Measurements from ENCODE around the gene MBNL2.

MBNL2 gene

GRCh38 chr13:97275776-97276501 is 53.8 kb downstream of the MBNL2 start:
- DNase-seq = no peak

GRCh38 chr13:97276862-97277269 is 54.7 kb downstream of the MBNL2 start:
- no peak for DNase-seq

DNA sequence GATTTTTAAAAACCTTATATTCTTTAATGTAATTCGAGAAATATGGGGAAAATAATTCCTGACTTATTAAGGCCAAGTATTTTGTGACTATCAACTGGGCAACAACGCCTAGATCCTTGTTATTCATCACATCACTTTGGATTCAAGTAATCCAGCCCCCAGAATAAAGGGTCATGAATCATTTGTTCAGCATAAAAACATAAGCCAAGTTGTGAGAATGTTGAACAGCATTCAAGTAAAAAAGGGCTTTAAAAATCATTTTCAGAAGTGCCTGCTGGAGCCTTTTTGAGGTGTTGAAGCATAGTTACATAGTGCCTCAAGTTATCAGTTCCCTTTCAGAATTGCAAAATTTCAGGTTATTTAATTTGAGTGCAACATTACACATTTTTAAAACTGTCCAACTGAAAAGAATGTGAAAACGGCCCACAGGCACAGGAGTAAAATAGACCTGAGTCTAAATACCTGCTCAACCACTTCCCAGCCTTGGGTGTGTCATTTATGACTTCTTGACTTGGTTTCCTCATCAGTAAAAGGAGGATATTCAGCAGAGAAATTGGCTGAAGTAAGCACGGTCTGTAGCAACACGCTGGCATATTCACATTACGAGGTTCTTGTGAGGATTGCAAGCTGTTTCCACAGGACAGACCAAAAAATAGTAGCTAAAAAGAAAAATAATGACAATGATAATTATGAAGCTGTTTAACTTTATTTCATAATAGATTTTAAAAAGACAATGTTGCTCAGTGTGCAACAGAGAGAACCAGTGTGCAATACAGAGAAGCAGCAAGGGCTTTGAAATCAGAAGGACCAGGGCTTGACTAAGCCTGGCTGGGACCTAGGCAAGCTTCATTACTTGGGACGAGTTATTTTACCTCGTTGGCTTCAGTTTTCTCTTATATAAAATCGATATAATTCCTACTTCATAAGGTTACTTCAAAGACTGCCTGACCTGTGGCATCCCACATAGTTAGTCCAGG is 56.6 kb downstream of the MBNL2 start:
- no peak for DNase-seq

GRCh38 chr13:97279913-97280312 is 57.8 kb downstream of the MBNL2 start:
- no peak for DNase-seq

- DNase-seq = no peak
Observed at GRCh38 chr13:97280478-97280877, 58.3 kb downstream of the MBNL2 start.

DNA sequence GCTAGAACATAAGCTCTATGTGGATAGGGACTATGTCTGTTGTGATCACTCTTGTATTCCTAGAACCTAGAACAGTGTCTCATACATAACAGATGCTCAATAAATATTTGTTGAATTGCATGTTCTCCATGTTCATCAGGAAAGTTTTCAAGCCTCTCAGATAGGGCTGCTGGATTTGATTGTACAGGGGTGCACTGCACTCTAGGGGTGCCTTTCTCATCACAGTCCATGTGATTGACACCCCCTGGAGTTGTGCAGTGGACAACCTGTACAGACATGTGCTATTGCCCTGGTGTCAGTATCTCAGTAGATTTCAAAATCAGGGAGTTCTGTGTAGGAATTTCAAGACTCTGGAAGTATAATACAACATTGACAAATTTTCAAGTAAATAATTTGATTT is 58.9 kb downstream of the MBNL2 start:
- DNase-seq = no peak

DNA sequence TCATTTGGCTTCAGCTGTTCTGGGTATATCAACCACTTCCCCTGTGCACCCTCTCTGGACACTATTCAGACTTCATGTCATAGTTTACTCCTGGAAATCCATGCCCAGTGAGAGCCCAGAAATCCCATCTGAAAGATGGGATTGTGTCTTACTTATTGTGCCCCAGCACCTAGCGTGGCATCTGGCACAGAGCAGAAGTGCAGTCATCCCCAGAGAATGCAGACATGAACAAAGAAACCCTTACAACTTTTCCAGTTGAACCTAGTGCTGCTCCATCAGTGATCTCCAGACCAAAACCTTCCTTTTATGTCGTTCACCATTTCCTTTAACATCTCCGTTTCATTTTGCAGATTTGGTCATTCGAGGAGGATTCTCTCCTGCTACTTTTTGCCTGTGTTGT is 60.6 kb downstream of the MBNL2 start:
- DNase-seq = no peak

GRCh38 chr13:97283888-97284287 is 61.8 kb downstream of the MBNL2 start:
- DNase-seq = no peak

- DNase-seq = no peak
Observed at GRCh38 chr13:97284558-97284957, 62.4 kb downstream of the MBNL2 start.

DNA sequence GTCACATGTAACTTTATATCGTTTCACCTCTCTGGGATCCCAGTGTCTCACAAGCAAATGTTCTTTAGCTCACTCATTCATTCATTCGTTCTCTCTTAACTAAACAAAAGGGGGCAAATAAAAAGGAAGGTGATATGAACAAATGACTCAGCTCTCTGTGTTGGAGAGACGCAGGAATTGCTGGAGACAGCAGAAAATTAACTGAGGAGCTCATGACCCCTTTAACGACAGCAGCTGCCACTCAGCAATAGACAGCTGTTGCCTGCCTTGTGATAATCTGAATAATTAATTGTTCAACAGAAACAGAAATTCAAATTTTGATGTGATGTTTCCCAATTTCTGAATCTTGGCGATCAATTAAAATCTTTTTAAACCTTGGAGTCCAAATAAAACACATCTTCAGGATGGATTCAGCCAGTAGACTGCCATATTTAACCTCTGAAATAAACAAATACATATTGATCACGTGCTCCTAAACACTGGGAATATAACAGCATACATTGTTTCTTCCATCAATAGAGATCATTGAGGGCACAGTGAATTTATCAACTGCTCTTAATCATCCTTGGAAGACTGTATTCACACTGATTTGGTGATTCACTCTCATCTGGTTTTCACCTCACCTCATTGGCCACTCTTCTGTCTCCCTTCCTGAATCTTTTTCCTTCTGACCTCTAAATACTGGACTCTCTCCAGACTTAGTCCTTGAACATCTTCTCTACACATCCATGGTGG is 63.3 kb downstream of the MBNL2 start:
- DNase-seq = no peak

GRCh38 chr13:97286317-97287046 is 64.3 kb downstream of the MBNL2 start:
- DNase-seq = no peak

- DNase-seq = no peak
Observed at GRCh38 chr13:97287047-97287383, 64.9 kb downstream of the MBNL2 start.

DNA sequence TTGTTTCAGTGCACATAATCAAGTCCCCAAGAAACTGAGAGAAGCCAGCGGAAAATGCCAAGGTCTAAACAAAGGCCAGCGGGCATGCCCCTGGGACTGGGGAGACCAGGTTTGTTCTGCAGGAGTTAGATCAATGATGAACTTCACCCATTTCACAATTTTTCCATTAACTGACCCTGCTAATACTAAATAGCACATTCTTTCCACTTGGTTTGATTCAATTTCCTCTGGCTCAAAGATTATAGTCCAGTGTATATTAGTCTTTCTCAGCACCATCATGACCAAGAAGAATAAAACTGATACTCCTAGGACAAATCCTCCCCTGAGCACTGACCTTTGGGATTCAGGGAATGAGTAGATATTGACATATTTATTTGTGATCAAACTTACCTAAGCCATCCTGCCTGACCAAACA is 66.4 kb downstream of the MBNL2 start:
- no peak for DNase-seq

DNA sequence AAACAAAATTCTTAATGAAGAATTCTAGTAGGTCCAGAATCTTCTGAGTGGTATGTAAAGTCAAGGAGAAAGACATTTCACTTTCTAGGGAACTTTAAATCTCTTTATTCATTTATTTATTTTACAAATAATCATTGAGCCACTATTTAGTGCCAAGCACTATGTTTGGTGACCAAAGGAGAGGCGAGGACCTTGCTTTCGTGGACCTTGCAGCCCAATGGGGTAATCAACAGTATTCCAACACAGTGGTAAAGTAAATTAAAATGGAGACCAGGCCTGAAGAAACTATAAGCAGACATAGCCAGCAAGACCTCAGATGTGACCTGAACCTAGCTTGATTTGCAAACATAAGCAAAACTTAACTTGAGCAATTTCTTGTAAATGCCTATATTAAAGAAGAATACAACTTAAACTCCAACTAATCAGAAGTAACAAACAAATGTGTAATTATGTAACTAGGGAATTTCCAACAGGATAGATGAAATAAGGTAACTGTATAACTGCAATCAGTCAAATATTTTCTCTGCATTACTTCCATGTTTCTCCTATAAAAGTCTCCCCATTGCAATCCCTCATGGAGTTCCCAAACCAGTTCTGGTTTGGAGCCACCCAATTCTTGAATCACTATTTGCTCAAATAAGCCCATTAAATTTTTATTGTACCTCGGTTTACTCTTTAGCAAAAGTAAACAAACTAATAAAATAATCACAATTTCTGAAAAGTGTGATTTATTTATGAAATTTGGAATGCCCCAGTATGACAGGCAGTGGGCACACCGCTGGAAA is 67.6 kb downstream of the MBNL2 start:
- DNase-seq = no peak

DNA sequence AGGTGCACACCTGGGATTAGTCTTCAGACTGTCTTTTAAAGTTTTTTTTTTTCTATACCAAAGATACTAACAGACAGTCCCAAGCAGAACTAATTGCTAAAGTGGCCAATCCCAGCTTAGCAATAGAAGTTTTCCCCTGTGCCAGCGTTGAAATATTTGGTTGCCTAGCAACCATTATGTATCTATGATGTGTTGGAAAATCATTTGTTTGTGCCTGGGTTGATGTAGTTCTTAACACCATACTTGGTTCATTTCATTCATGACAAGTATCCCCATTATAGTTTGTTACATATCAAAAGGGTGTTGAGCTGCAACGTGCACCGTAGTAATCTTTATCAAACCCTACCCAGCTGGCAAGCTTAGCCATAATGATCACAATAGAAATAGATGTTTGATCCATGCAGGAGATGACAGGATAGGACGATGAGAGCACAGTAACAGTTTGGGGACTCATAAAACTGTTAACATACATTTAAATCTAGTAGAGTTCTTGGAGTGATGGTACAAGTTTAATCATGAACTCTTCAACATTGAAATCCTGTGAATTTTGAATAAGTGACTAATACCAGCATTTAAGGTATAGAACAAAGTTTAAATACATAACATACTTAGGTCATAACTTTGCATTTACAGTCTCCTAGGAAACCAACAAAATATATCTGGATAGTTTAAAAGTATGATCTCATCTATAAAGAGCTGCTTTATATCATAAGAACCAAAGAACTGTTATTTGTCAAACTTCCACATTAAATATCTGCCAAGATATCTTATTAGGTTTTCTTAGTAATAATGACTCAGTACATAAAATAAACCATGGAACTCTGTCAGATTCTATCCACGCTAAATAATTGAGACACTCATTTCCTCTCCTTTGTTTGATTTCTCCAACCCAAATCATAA is 73.4 kb downstream of the MBNL2 start:
- no peak for DNase-seq

- DNase-seq = no peak
Observed at GRCh38 chr13:97296740-97297139, 74.6 kb downstream of the MBNL2 start.

- DNase-seq = no peak
Observed at GRCh38 chr13:97298816-97299215, 76.7 kb downstream of the MBNL2 start.

DNA sequence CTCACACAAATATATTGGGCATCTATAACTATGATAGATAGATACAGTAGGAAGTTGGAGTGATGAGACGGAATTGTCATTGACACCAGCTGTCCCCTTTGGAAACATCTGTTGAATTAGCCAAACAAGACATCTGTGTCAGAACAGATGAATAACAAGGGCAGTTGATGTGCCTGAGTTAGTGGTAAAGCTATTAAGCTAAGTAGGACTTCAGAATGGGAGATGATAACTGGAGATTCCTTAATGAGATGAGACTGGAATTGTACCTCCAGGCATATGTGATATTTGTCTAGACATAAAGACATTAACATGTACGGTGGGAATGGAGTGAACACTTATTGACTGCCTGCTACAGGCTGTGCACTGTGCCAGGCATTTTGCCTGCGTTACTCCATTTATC is 78.7 kb downstream of the MBNL2 start:
- no peak for DNase-seq

DNA sequence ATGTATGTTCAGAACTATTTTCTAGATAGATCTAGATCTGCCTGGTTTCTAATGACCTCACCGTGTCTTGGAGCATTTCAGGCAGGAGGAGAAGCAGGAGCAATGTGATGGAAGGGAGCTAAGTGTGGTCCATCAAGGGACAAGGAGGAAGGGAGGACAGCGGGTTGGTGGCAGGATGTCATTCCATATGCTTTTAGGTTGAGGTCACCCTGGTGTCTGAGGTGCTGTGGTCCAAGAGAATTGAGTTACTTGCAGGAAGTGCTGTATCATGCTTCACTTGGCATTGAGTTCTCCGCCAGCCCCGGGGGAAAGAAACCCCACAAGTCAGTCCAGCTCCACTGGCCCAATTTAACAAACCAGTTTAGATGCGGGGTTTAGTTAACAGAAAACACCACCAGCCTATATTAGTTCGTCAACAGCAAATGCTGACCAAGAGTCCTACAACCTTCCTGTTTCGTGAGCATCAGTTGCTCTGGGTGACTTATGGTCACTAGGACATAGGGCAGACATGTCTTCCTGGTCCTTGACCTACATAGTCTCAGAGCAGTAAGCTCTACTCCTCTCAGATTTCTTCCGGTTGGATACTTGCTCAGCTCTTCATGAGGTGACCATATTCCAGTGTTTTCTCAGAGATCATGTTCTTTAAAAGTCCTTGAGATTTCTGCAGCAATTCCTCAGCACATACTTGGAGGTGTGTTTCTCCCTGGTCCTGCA is 79.4 kb downstream of the MBNL2 start:
- DNase-seq = no peak

DNA sequence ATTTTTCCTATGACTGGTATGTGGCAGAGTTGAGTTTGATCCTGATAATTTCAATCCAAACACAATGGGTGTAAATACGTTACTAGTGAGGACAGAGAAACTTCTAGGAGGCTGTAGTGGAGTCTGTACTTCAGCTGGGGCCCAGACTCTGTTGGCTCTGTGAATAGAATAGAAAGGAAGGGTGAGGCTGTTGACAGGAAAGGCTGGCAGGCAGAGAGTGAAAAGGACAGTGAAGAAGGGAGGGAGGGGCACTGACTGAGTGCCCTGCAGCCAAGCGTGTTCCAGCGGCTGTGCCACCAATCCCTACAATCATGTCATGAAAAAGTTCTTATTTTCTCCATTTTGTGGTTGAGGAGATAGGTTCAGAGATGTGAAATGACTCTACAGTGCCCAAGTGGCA is 80.5 kb downstream of the MBNL2 start:
- no peak for DNase-seq
